Nephron (organoid): Measurements from ENCODE around the gene TM7SF2.

Experiments used
- H3K27ac Mint-ChIP-seq, 3 experiments: 2 replicates each; pipeline ENCODE4 v1.8.0; 2020; ENCODE audit warnings: mixed read lengths in 3 of 3, mild to moderate bottlenecking in 2 of 3, moderate library complexity in 1 of 3
- H3K27me3 Mint-ChIP-seq: 2 replicates; pipeline ENCODE4 v1.8.0; 2021; ENCODE audit warnings: low read depth, mild to moderate bottlenecking, moderate library complexity, mixed read lengths
- H3K36me3 Mint-ChIP-seq: 2 replicates; pipeline ENCODE4 v1.8.0; 2020; ENCODE audit warnings: low read depth, mixed read lengths
- H3K4me1 Mint-ChIP-seq: 2 replicates; pipeline ENCODE4 v1.8.0; 2020; ENCODE audit warnings: mixed read lengths
- H3K4me3 Mint-ChIP-seq, 3 experiments: 2 replicates each; pipeline ENCODE4 v1.8.0; 2020; ENCODE audit warnings: mild to moderate bottlenecking in 3 of 3, mixed read lengths in 3 of 3, moderate library complexity in 2 of 3
- H3K9me3 Mint-ChIP-seq: 2 replicates; pipeline ENCODE4 v1.8.0; 2020; ENCODE audit warnings: mixed read lengths
- CTCF ChIP-seq, 3 experiments: fragments of 200-600 bp; sonication (generic); IDR thresholded peaks; one replicate each; pipeline ENCODE4 v1.5.0; 2021; ENCODE audit warnings: antibody characterized with exemption in 3 of 3; ENCODE audit not compliant: unreplicated experiment in 3 of 3

The TM7SF2 gene

GRCh38 chr11:65085446-65085845 lies 26.2 kb upstream of the TM7SF2 start:
- TF ChIP-seq CTCF (IDR thresholded peaks at IDR 0.05; ENCODE audit: unreplicated experiment in 3 of 3): no peak
- H3K9me3 Mint-ChIP-seq: no peaks in the 10 kb centered on the region
- H3K27ac Mint-ChIP-seq: peak overlapping the region; percentile 97 to 98 (median 97)
- H3K36me3 Mint-ChIP-seq: peaks cover 17% of the 10 kb centered on the region
- H3K27me3 Mint-ChIP-seq: no peaks in the 10 kb centered on the region
- H3K4me1 Mint-ChIP-seq: peaks cover 26% of the 10 kb centered on the region
- H3K4me3 Mint-ChIP-seq: peak overlapping the region; percentile 97 to 99 (median 98)

- peak overlapping the region; percentile 64 to 73 (median 70) for H3K4me3 Mint-ChIP-seq
- no peak for TF ChIP-seq CTCF (IDR thresholded peaks at IDR 0.05; ENCODE audit: unreplicated experiment in 3 of 3)
- H3K27me3 Mint-ChIP-seq: no peaks in the 10 kb centered on the region
- H3K27ac Mint-ChIP-seq: no peak overlapping the region
- peaks cover 12% of the 10 kb centered on the region for H3K36me3 Mint-ChIP-seq
- H3K4me1 Mint-ChIP-seq: peaks cover 26% of the 10 kb centered on the region
- no peaks in the 10 kb centered on the region for H3K9me3 Mint-ChIP-seq
Measured at GRCh38 chr11:65086809-65087208, 24.9 kb upstream of the TM7SF2 start.

- no peaks in the 10 kb centered on the region for H3K9me3 Mint-ChIP-seq
- H3K4me1 Mint-ChIP-seq: peaks cover 26% of the 10 kb centered on the region
- no peak for TF ChIP-seq CTCF (IDR thresholded peaks at IDR 0.05; ENCODE audit: unreplicated experiment in 3 of 3)
- no peaks in the 10 kb centered on the region for H3K27me3 Mint-ChIP-seq
- no peak overlapping the region for H3K4me3 Mint-ChIP-seq
- H3K27ac Mint-ChIP-seq: no peak overlapping the region
- peaks cover 12% of the 10 kb centered on the region for H3K36me3 Mint-ChIP-seq
Measured at GRCh38 chr11:65087216-65087615, 24.5 kb upstream of the TM7SF2 start.

- Mint-ChIP-seq H3K4me3 (no peak overlapping the region), H3K27me3 (no peaks in the 10 kb centered on the region), H3K4me1 (peaks cover 23% of the 10 kb centered on the region), H3K9me3 (no peaks in the 10 kb centered on the region), H3K36me3 (peaks cover 12% of the 10 kb centered on the region), H3K27ac (no peak overlapping the region)
- TF ChIP-seq CTCF (IDR thresholded peaks at IDR 0.05; ENCODE audit: unreplicated experiment in 3 of 3): no peak
Measured at GRCh38 chr11:65087827-65088226, 23.8 kb upstream of the TM7SF2 start.

GRCh38 chr11:65089621-65090020 lies 22.1 kb upstream of the TM7SF2 start:
- no peak overlapping the region for H3K27ac Mint-ChIP-seq
- H3K27me3 Mint-ChIP-seq: no peaks in the 10 kb centered on the region
- H3K9me3 Mint-ChIP-seq: no peaks in the 10 kb centered on the region
- H3K4me3 Mint-ChIP-seq: no peak overlapping the region
- H3K36me3 Mint-ChIP-seq: peaks cover 12% of the 10 kb centered on the region
- peaks cover 11% of the 10 kb centered on the region for H3K4me1 Mint-ChIP-seq
- no peak for TF ChIP-seq CTCF (IDR thresholded peaks at IDR 0.05; ENCODE audit: unreplicated experiment in 3 of 3)

GRCh38 chr11:65090628-65091027 lies 21.0 kb upstream of the TM7SF2 start:
- Mint-ChIP-seq H3K4me3 (no peak overlapping the region), H3K4me1 (peaks cover 4% of the 10 kb centered on the region), H3K36me3 (peaks cover 10% of the 10 kb centered on the region), H3K27me3 (no peaks in the 10 kb centered on the region), H3K27ac (no peak overlapping the region), H3K9me3 (no peaks in the 10 kb centered on the region)
- TF ChIP-seq CTCF (IDR thresholded peaks at IDR 0.05; ENCODE audit: unreplicated experiment in 3 of 3): no peak
